K562 (cell line): ENCODE data around the gene FAM171A2.

Source experiments
- ADNP ChIP-seq: fragments of 200-800 bp; sonication (Bioruptor generic); IDR thresholded peaks from 2 replicates; pipeline ENCODE4 v1.6.1; 2016; ENCODE audit warnings: missing genetic modification characterization, missing compliant biosample characterization
- CTCF ChIP-seq, 3 experiments: IDR thresholded peaks in 2 of 3; conservative IDR thresholded peaks in 1 of 3; 2 replicates each; pipeline ENCODE4 v1.5.1; 2011 to 2012; ENCODE audit warnings: low read length in 3 of 3, mild to moderate bottlenecking in 3 of 3, control low read depth in 2 of 3, improper control_type of control experiment in 1 of 3, inconsistent platforms in 1 of 3, low read depth in 1 of 3, mixed read lengths in 1 of 3, moderate library complexity in 1 of 3; ENCODE audit not compliant: insufficient read depth in 2 of 3
- DLX4 ChIP-seq: fragments of 250-450 bp; sonication (Bioruptor Pico); IDR thresholded peaks from 2 replicates; pipeline ENCODE4 v1.6.1; 2021; ENCODE audit warnings: mild to moderate bottlenecking
- ELK1 ChIP-seq: sonication (generic); formaldehyde crosslinking; IDR thresholded peaks from 2 replicates; pipeline ENCODE4 v1.8.1; 2022; ENCODE audit warnings: missing genetic modification reagents
- EZH2 ChIP-seq: IDR thresholded peaks from 2 replicates; pipeline ENCODE4 v1.6.1; 2012; ENCODE audit warnings: low read depth, mild to moderate bottlenecking, inconsistent platforms, low read length, borderline replicate concordance
- IRF9 ChIP-seq: fragments of 450-650 bp; IDR thresholded peaks from 2 replicates; pipeline ENCODE4 v1.6.1; 2016; ENCODE audit warnings: missing biosample characterization, missing genetic modification characterization
- MAZ ChIP-seq, 2 experiments: fragments of 450-650 bp in 1 of 2; sonication (generic) in 1 of 2; formaldehyde crosslinking; IDR thresholded peaks in 1 of 2; conservative IDR thresholded peaks in 1 of 2; 2 replicates each; pipeline versions ENCODE4 v1.4.0 to v1.5.0; 2020; ENCODE audit warnings: mild to moderate bottlenecking in 1 of 2, missing genetic modification reagents in 1 of 2
- SRF ChIP-seq, 2 experiments: fragments of 250-450, 450-650 bp in 1 of 2; sonication (Bioruptor Pico) in 1 of 2; sonication (generic) in 1 of 2; formaldehyde crosslinking; IDR thresholded peaks; 2 replicates each; pipeline versions ENCODE4 v1.5.0 to v1.5.1; 2020 to 2022; ENCODE audit warnings: mild to moderate bottlenecking in 1 of 2, missing genetic modification reagents in 1 of 2
- STAT5B ChIP-seq: fragments of 250-450 bp; sonication (Bioruptor Pico); IDR thresholded peaks from 2 replicates; pipeline ENCODE4 v1.8.0; 2021; ENCODE audit warnings: mild to moderate bottlenecking, inconsistent platforms
- USF1 ChIP-seq: sonication (generic); formaldehyde crosslinking; IDR thresholded peaks from 2 replicates; pipeline ENCODE4 v1.9.0; 2022; ENCODE audit warnings: mild to moderate bottlenecking, missing genetic modification reagents
- ZBTB43 ChIP-seq: sonication (generic); formaldehyde crosslinking; IDR thresholded peaks from 2 replicates; pipeline ENCODE4 v1.8.0; 2023; ENCODE audit warnings: mild to moderate bottlenecking, missing genetic modification reagents

- TF ChIP-seq ZBTB43 (CRISPR knock-in tag) (no peak), SRF (CRISPR knock-in tag; IDR thresholded peaks at IDR 0.05) (no peak), ADNP (no peak), DLX4 (CRISPR knock-in tag) (no peak), MAZ (CRISPR knock-in tag; conservative IDR thresholded peaks at IDR 0.05 in 1 of 2, IDR thresholded peaks at IDR 0.05 in 1 of 2) (no peak), IRF9 (no peak), STAT5B (CRISPR knock-in tag) (no peak), EZH2 (no peak), USF1 (no peak), CTCF (IDR thresholded peaks at IDR 0.05 in 2 of 3, conservative IDR thresholded peaks at IDR 0.05 in 1 of 3; ENCODE audit: insufficient read depth in 2 of 3, low read depth in 1 of 3, low read length in 3 of 3) (no peak), ELK1 (no peak)
Measured at GRCh38 chr17:44327715-44328449, 35.8 kb downstream of the FAM171A2 start.
